Measurements from ENCODE around the gene RABGAP1L. TPM values are rescaled to one million over a fixed set of nuclear protein-coding genes. Genes with fewer than 3 reads are reported as not detected.

The RABGAP1L gene
- total and polyA plus RNA-seq, 4 donors = 4.8 to 53.5 (median 18.8) TPM

GRCh38 chr1:175015243-175015642 is 855.9 kb downstream of the RABGAP1L start:
- no peaks in the 10 kb centered on the region for H3K27me3 ChIP-seq (ENCODE audit: control insufficient read depth in 4 of 4, insufficient read depth in 4 of 4, low read length in 3 of 4)
- H3K27ac ChIP-seq (ENCODE audit: low read depth in 1 of 2, low read length in 2 of 2) = no peak overlapping the region

GRCh38 chr1:175019524-175019923 is 860.2 kb downstream of the RABGAP1L start:
- H3K9ac ChIP-seq (ENCODE audit: low read depth in 1 of 2, low read length in 2 of 2) = no peak overlapping the region

More at GRCh38 chr1:175015243-175015642, 855.9 kb downstream of the RABGAP1L start:
- peaks cover 11 to 69% (median 55%) of the 10 kb centered on the region in 4 donors for H3K36me3 ChIP-seq (ENCODE audit: control insufficient read depth in 4 of 4, insufficient read depth in 3 of 4, low read depth in 1 of 4, low read length in 3 of 4)
- no peak overlapping the region for H3K4me3 ChIP-seq (ENCODE audit: low read depth in 1 of 3, low read length in 3 of 3)
- DNase-seq (ENCODE audit: low spot score) = no peak
- WGBS = 85% methylated on average over 4 of the region's 4 CpGs
- H3K9ac ChIP-seq (ENCODE audit: low read depth in 1 of 2, low read length in 2 of 2) = no peak overlapping the region
- no peaks in the 10 kb centered on the region for H3K4me1 ChIP-seq (ENCODE audit: control insufficient read depth in 4 of 4, insufficient read depth in 4 of 4, low read length in 3 of 4)
- H3K9me3 ChIP-seq (ENCODE audit: control insufficient read depth in 4 of 4, low read length in 3 of 4) = no peaks in the 10 kb centered on the region
- TF ChIP-seq SP1 (IDR thresholded peaks at IDR 0.05) (no peak), GABPA (IDR thresholded peaks at IDR 0.05 in 1 of 2, conservative IDR thresholded peaks at IDR 0.05 in 1 of 2) (no peak), RAD21 (IDR thresholded peaks at IDR 0.05) (no peak), HNF4G (IDR thresholded peaks at IDR 0.05) (no peak), JUND (IDR thresholded peaks at IDR 0.05) (no peak), TAF1 (conservative IDR thresholded peaks at IDR 0.05) (no peak), FOXA2 (IDR thresholded peaks at IDR 0.05) (no peak), ZBTB33 (IDR thresholded peaks at IDR 0.05) (no peak), FOXA1 (IDR thresholded peaks at IDR 0.05) (no peak), MAX (IDR thresholded peaks at IDR 0.05) (no peak), NR2F2 (IDR thresholded peaks at IDR 0.05) (no peak), HNF4A (conservative IDR thresholded peaks at IDR 0.05) (no peak), CTCF (IDR thresholded peaks at IDR 0.05; ENCODE audit: low read depth, low read length, missing input control) (no peak), EGR1 (IDR thresholded peaks at IDR 0.05; ENCODE audit: low read depth in 2 of 2) (no peak)

More at GRCh38 chr1:175019524-175019923, 860.2 kb downstream of the RABGAP1L start:
- Histone ChIP-seq H3K36me3 (ENCODE audit: control insufficient read depth in 4 of 4, insufficient read depth in 3 of 4, low read depth in 1 of 4, low read length in 3 of 4) (peaks cover 5 to 28% (median 21%) of the 10 kb centered on the region in 4 donors), H3K9me3 (ENCODE audit: control insufficient read depth in 4 of 4, low read length in 3 of 4) (no peaks in the 10 kb centered on the region), H3K4me1 (ENCODE audit: control insufficient read depth in 4 of 4, insufficient read depth in 4 of 4, low read length in 3 of 4) (peaks cover 0 to 20% (median 6%) of the 10 kb centered on the region in 4 donors), H3K4me3 (ENCODE audit: low read depth in 1 of 3, low read length in 3 of 3) (no peak overlapping the region), H3K27me3 (ENCODE audit: control insufficient read depth in 4 of 4, insufficient read depth in 4 of 4, low read length in 3 of 4) (no peaks in the 10 kb centered on the region), H3K27ac (ENCODE audit: low read depth in 1 of 2, low read length in 2 of 2) (no peak overlapping the region)
- WGBS = 93% methylated on average over 3 of the region's 3 CpGs
- DNase-seq (ENCODE audit: low spot score) = no peak
- no peak for TF ChIP-seq EGR1 (IDR thresholded peaks at IDR 0.05; ENCODE audit: low read depth in 2 of 2)
- TF ChIP-seq RXRA (IDR thresholded peaks at IDR 0.05) = no peak
- no peak for TF ChIP-seq SP1 (IDR thresholded peaks at IDR 0.05)
- TF ChIP-seq JUND (IDR thresholded peaks at IDR 0.05) = no peak
- no peak for TF ChIP-seq TAF1 (conservative IDR thresholded peaks at IDR 0.05)
- TF ChIP-seq FOXA2 (IDR thresholded peaks at IDR 0.05) = no peak
- TF ChIP-seq FOXA1 (IDR thresholded peaks at IDR 0.05) = no peak
- no peak for TF ChIP-seq HNF4A (conservative IDR thresholded peaks at IDR 0.05)
- TF ChIP-seq NR2F2 (IDR thresholded peaks at IDR 0.05) = no peak
- no peak for TF ChIP-seq MAX (IDR thresholded peaks at IDR 0.05)
- no peak for TF ChIP-seq ZBTB33 (IDR thresholded peaks at IDR 0.05)
- no peak for TF ChIP-seq CTCF (IDR thresholded peaks at IDR 0.05; ENCODE audit: low read depth, low read length, missing input control)

Data from liver (tissue), 9 donors.